GM18505 (cell line): ENCODE results near the gene PRKCZ.

ENCODE experiments used
- ATAC-seq: cut with Tn5 transposase; IDR thresholded peaks from one replicate; pipeline ENCODE4 v1.9.1; 2021; ENCODE audit not compliant: unreplicated experiment
- POLR2A ChIP-seq: IDR thresholded peaks from 4 replicates; pipeline ENCODE4 v1.6.1; 2011; ENCODE audit warnings: borderline replicate concordance; ENCODE audit not compliant: insufficient read depth, insufficient read length; ENCODE audit errors: extremely low read depth

Gene PRKCZ

DNA sequence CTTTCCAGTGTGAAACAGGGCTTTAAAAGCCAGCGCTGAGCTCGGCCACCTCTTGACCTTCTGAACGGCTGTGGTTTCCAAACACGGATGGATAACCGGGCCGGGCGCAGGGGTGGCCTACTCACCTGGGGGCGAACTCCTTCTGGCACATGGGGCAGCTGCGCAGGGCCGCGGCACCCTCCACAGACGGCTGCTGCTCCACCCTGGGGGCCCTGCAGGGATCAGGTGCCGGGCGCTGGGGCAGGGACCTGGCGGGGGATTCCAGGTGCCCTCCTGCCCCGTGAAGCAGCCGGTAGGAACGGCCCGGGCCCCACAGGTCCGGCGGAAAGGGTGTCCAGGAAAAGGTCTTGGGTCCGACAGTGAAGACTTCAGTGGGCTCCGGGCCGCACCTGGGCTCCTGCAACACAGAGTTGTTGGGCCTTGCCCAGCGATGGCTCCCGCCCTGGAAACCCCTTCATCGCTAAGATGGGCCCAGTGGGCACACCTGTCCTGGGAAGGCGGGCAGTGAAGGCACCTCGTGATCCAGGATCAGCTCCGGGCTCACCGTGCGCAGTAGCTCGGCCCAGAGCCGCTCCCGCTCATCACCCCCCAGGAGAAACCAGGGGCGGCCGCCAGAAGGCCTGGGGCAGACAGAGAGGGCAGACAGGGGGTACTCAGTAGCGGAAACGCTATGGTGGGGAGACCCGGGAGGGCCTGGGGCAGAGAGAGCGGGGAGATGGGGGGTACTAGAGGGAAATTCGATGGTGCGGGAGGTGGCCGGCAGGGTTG lies 143.5 kb downstream of the PRKCZ start:
- ATAC-seq: no peak
- TF ChIP-seq POLR2A: no peak

DNA sequence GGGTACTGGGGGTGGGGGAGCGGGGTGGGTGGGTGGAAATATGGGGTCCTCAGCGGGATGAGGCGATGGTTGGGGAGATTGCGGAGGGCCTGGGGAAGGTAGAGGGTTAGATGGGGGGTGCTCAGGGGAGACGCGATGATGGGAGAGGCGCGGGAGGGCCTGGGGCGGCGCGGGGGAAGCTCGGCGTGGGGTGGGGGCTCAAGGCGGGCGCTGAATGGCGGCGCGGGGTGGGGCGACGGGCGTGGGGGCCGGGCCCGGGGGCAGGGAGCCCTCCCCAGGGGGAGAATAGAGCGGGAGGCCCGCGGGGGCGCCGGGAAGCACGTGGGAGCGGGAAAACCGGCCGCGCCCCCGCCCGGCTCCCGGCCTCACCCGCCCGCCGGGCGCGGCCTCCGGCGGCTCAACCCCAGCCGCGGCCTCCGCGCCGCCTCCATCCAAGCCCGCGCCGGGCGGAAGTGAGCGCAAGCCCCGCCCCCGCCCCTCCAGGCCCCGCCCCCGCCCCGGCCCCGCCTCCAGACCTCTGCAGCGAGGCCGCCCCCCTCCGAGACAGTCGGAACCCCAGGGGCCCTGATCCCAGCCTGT lies 144.2 kb downstream of the PRKCZ start, which contains the start of gene FAAP20:
Gene FAAP20, minus strand, starts transcription at position 454 of the 579 bp plus-strand sequence. Its CDS starts 23 bp downstream, at position 431.
- peak; percentile 54 for TF ChIP-seq POLR2A
- ATAC-seq: peak; percentile 50

DNA sequence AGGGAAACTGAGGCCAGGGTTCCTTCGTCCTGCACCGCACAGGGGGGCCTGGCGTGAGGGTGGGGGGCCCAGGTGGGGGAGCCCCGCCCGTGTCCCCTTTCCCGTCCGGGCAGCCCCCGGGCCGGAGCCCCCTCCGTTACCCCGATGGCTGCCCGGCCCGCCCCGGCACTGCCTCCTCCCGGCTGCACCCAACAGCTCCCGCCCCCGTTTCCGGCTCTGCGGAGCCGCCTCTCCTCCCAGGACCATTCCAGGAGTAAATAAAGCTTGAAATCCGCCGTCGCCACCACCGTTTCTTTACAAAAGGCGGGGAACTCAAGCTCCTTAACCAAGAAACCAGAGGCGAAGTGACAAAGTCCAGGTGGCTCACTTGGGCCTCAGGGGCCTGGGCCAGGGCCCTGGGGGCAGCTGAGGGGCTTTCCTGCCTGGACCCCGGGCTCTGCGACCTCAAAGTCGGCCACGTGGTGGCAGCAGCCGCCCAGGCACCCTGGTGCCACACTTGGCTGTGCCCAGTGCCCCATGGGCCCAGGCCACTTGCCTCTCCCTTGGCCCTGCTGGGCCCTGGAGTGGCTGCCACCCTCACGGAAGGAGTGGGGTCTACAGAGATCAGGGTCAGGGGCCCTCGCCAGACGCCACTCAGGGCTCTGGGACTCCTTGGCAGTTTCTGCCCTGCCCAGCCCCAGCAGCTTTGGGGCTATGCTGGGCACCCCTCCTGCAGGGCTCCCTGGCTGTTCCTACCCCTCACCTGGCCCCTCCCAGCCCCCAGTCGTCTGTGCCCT lies 144.9 kb downstream of the PRKCZ start:
- ATAC-seq: peak; percentile 65
- TF ChIP-seq POLR2A: no peak

DNA sequence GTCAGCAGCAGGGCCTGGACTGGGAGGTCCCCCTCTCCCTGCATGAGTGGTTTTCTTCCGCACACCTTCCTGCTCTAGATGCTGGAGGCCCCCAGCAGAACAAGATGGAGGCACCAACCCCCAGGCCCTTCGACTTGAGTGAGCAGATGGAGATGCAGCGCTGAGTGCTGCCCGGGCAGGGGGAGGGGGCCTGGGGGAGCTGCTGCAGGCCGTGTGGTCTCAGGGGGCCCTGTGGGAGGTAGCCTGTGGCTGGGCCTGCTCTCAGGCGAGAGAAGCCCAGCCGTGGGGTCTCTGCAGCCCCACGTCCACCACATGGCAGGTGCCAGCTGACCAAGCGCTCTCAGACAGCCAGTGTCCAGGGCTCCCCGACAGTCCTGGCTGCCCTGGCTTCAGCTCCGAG lies 145.6 kb downstream of the PRKCZ start:
- ATAC-seq: no peak
- TF ChIP-seq POLR2A: no peak

DNA sequence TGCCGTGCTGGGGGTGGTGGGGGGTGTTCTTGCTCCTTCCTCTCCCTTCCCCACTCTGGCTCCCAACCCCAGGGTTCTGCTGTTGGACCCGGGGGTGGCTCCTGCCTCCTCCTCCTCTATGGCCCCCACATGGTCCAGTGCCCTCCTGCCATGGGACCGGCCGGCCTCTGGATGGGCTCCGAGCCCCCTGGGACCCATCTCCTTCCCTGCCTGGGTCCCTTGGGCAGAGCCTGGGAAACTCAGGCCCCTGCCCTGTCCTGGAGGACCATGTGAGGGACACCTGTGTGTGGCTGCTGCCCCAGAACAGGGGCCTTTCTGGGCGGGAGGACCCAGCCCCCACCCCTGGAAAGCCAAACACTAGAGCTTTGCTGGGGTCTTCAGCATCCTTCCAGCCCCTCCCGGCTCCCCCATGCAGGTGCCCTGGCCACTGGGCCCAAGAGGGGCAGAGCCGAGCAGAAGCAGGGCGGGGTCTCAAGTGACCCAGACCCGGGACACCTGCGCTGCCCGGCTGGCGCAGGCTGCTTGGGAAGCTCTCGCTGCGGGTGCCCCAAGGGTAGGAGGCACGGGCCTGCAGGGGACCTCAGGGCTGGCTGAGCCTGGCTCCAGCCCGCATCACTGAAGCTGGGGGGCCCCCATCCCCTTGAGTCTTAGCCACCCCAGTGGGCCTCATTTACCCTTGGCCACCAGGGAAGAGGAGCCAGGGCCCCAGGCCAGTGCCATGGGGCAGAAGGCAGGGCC lies 146.9 kb downstream of the PRKCZ start:
- no peak for ATAC-seq
- TF ChIP-seq POLR2A: no peak

DNA sequence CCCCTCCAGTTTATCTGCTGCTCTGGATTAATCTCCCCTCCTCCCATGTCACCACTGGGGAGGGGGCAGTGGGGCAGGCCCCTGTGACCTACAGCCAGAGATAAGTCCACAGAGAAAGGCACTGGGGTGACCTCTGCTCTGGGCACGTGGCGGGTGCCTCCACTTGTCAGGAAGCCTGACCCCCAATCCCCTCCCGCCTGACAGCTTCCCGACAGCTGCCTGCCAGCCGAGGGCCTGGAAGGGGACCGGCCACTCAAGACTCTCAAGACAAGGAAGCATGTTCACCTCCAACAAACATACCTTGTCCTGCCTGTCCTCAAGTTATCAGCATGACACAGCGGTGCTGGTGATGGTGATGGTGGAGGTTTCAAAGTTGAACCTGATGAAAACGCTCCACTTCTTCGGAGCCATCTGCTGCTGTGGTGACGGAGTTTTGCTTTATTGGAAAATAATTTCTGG lies 147.5 kb downstream of the PRKCZ start:
- TF ChIP-seq POLR2A: no peak
- ATAC-seq: no peak

DNA sequence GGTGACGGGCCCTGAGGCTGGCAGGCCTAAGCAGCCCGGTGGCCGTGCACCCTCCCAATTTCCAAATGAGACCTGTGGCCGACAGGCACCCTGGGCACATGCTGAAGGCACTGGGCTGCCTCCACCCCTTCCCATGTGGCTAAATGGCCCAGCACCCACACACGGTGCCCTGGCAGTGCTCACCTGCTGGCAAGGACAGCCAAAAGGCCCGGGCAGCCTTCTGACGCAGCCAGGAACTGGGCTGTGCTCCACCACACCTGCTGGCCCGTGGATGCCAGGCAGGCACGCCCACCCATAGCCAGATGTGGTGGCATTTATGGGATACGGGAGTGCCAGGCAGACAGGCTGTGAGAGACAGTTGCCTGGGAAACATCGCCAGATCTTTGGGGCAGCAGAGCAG lies 148.4 kb downstream of the PRKCZ start:
- ATAC-seq: no peak

DNA sequence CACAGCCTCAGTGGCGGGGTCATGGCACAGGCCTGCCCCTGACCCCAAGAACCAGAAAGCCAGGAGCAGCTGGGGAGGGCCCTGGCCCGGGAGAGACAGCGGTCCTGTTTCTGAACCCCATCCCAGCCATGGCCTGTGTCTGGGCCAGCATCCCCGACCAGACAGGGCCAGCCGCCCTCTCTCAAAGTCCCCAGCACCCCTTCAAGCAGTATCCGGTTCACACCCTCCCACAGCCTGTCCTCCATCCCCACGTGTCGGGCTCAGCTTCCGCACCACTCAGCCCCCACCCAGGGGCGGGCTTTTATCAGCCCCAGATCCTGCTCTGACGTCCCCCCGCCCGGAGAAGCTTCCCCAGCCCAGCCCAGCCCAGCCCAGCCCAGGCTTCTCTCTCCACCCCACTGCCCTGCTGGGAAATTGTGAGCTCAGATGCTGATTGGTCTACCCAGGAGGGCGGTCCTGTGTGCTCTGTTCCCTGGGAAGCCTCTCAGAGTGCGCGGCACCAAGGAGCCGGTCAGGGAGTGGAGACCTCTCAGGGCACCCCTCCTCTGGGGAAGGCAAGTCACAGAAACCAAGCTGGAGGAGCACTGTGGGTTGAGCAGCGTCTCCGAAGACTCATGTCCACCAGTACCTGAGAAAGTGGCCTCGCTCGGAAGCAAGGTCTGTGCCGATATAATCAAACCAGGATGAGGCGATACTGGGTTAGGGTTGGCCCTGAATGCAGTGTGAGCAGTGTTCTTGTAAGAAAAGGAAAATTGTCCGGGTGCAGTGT lies 149.0 kb downstream of the PRKCZ start:
- ATAC-seq: no peak
- peak; percentile 41 for TF ChIP-seq POLR2A

More for the DNA sequence above, 148.4 kb downstream of the PRKCZ start:
- no peak for TF ChIP-seq POLR2A

DNA sequence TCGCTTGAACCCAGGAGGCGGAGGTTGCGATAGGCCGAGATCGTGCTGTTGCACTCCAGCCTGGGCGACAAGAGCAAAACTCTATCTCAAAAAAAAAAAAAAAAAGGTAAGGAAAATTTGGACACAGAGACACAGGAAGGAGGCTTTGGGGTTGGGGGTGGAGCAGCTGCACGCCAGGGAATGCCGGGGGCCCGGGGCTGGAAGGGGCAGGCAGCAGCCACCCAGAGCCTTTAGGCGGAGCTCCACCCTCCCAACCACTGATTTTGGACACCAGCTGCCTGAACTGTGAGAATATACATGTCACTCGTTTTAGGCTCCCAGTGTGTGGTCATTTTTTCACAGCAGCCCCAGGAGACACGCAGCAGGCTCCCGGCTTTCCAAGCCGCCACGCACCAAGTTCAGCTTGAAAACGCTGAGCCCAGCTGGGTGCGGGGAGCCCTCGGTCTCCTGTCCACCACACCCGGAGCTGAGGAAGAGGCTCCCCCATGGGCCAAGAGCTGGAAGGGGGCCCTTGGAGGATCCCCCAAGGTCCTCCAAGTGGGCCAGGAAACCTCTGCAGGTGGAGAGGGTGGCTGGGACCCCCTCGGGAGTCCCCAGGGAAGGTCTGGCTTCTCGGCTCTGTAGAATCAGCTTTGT lies 150.2 kb downstream of the PRKCZ start:
- TF ChIP-seq POLR2A: no peak
- no peak for ATAC-seq

DNA sequence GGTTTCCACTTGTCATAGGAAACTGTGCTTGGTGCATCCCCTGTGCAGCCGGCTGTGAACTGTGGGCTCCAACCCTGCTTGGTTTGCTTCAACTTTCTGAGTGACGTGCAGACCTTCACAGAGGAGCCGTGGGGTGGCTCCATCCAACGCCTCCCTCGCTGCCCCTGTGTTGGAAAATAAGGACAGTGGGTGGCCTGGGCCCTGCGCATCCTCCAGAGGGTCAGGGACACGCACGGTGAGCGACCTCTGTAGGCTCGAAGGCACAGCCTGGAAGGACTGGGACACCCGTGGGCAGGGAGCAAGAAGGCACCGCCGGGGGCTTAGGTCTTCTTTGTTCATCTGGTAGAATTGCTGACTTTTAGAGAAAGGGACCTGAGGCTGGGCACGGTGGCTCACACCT lies 150.9 kb downstream of the PRKCZ start:
- TF ChIP-seq POLR2A: no peak
- no peak for ATAC-seq

DNA sequence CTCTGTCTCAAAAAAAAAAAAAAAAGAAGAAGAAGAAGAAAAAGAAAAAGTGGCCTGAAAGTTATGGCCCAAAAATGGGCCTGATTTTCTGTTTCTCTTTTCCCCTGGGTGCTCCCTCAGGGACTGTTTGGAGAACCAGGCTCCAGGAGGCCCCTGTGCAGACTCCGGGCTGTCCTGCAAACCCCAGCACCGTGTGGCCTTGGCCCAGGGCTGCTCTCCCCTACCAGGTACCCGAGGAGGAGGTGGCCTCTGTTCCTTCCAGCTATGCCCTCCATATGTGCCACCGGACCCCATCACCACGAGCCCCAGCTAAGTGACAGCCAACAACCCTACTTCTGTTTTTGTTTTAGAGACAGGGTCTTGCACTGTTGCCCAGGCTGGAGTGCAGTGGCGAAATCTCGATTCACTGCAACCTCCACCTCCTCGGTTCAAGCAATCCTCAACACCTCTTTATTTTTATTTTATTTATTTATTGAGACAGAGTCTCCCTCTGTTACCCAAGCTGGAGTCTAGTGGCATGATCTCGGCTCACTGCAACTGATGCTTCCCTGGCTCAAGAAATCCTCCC lies 151.9 kb downstream of the PRKCZ start:
- ATAC-seq: no peak
- TF ChIP-seq POLR2A: no peak
